Measurements from ENCODE around the gene GJB1.
"Not testable (repeated sequence)": the region's sequence is repeated elsewhere in the genome, so short reads cannot be mapped to it uniquely, and the experiment has no call there.

Gene GJB1

DNA sequence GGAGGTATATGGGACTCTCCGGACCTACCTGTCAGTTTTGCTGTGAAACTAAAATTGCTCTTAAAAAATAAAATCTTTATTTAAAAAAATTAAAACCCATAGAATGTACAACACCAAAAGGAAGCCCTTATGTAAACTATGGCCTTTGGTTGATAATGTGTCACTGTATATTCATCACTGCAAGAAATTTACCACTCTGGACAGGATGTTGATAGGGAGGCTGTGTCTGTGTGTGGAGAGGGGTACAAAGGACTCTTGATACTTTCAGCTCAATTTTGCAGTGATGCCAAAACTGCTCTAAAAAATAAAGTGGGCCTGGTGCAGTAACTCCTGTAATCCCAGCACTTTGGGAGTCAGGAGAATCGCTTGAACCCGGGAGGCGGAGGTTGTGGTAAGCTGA lies 33.8 kb downstream of the GJB1 start:
- FAIRE-seq = no peak

DNA sequence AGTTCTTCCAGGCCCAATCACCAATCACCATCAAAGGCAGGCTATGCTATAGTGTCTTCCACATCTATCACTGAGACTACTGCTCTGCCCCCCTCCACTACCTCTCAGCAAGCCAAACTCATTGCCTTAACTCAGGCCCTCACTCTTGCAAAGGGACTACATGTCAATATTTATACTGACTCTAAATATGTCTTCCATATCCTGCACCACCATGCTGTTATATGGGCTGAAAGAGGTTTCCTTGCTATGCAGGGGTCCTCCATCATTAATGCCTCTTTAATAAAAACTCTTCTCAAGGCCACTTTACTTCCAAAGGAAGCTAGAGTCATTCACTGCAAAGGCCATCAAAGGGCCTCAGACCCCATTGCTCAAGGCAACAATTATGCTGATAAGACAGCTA lies 45.6 kb downstream of the GJB1 start:
- not testable (repeated sequence) for FAIRE-seq

DNA sequence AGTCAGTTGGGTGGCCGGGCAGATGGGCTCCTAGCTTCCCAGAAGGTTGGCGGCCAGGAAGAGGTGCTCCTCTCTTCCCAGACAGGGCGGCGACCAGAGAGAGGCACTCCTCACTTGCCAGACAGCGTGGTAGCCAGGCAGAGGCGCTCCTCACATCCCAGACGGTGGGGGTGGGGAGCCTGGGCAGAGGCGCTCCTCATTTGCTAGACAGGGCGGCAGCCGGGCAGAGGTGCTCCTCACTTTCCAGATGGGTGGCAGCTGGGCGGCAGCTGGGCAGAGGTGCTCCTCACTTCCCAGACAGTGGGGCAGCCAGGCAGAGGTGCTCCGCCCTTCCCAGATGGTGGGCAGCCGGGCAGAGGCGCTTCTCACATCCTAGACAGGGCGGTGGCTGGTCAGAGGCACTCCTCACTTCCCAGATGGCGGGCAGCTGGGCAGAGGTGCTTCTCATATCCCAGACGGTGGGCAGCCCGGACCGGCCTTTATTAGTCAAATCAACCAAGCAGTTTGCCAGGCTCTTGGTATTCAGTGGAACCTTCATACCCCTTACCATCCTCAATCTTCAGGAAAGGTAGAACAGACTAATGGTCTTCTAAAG lies 46.9 kb downstream of the GJB1 start:
- FAIRE-seq = no peak

DNA sequence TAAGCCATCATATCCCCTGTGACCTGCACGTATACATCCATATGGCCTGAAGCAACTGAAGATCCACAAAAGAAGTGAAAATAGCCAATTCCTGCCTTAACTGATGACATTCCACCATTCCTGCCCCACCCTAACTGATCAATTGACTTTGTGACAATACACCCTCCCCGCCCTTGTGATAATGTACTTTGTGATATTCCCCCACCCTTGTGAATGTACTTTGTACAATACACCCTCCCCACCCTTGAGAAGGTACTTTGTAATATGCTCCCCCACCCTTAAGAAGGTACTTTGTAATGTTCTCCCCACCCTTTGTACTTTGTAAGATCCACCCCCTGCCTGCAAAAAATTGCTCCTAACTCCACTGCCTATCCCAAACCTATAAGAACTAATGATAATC lies 49.3 kb downstream of the GJB1 start:
- not testable (repeated sequence) for FAIRE-seq
